Measurements from ENCODE around the gene ARHGAP26. TPM values are rescaled to one million over a fixed set of nuclear protein-coding genes. Genes with fewer than 3 reads are reported as not detected.

Gene ARHGAP26
- total RNA-seq, 6 experiments from 2014 or later, result 6.7 to 14.5 (median 8.3) TPM

- Histone ChIP-seq H3K4me3 (no peak overlapping the region), H3K9me3 (no peaks in the 10 kb centered on the region), H3K4me1 (peaks cover 0 to 4% (median 0%) of the 10 kb centered on the region in 4 donors), H3K36me3 (no peaks in the 10 kb centered on the region), H3K27me3 (no peaks in the 10 kb centered on the region), H3K27ac (no peak overlapping the region)
- TF ChIP-seq POLR2A (IDR thresholded peaks at IDR 0.05), result no peak
- no peak for TF ChIP-seq CTCF (IDR thresholded peaks at IDR 0.05)
- ATAC-seq, result no peak
- WGBS (ENCODE audit: insufficient coverage, low coverage, low lambda C conversion rate, missing lambda C conversion rate), result 82% methylated on average over 6 of the region's 6 CpGs
- intact Hi-C loops (cut with DNase I), result no loop called here
- DNase-seq, result no peak
These were observed 73.1 kb downstream of the ARHGAP26 start for GRCh38 chr5:142842994-142843905.

DNA sequence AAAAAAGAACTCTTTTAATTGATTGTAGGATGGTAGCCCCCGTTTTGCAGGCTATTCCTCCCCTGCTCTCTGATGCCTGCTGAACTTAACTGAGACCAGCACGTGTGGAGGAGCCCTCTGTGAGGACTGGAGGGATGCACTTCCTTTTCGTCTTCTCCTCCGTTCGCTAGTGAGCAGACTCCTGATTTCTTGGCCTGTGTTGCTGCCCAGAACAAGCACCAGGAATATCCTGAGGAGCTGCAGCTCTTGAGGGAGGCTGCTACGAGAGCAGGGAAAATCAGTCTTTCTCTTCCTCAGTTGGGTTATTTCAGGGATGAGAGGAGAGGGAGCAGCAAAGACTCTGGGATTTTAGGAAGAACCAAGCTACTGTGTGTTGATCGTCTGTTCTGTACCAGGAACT lies 74.7 kb downstream of the ARHGAP26 start:
- H3K9me3 ChIP-seq, result no peaks in the 10 kb centered on the region
- ATAC-seq (peak in 2 of 4 donors; percentile 14), DNase-seq (no peak)
- H3K36me3 ChIP-seq, result no peaks in the 10 kb centered on the region
- H3K27ac ChIP-seq, result peak overlapping the region in 2 of 3 donors; percentile 13 to 18
- intact Hi-C loops (cut with DNase I), result no loop called here
- no peaks in the 10 kb centered on the region for H3K27me3 ChIP-seq
- TF ChIP-seq POLR2A (IDR thresholded peaks at IDR 0.05) (no peak), CTCF (IDR thresholded peaks at IDR 0.05) (no peak)
- H3K4me1 ChIP-seq, result peaks cover 0 to 4% (median 0%) of the 10 kb centered on the region in 4 donors
- 73% methylated on average over 7 of the region's 7 CpGs for WGBS (ENCODE audit: insufficient coverage, low coverage, low lambda C conversion rate, missing lambda C conversion rate)
- H3K4me3 ChIP-seq, result no peak overlapping the region

GRCh38 chr5:142845402-142845921 lies 75.3 kb downstream of the ARHGAP26 start:
- DNase-seq (no peak), ATAC-seq (peak; percentile 58 to 80 (median 70))
- TF ChIP-seq POLR2A (IDR thresholded peaks at IDR 0.05), result no peak
- no peak for TF ChIP-seq CTCF (IDR thresholded peaks at IDR 0.05)
- Histone ChIP-seq H3K27ac (peak overlapping the region in 2 of 3 donors; percentile 12 to 30), H3K36me3 (no peaks in the 10 kb centered on the region), H3K4me1 (peaks cover 0 to 4% (median 0%) of the 10 kb centered on the region in 4 donors), H3K9me3 (no peaks in the 10 kb centered on the region), H3K4me3 (no peak overlapping the region), H3K27me3 (no peaks in the 10 kb centered on the region)
- intact Hi-C loops (cut with DNase I), result no loop called here
- WGBS (ENCODE audit: insufficient coverage, low coverage, low lambda C conversion rate, missing lambda C conversion rate), result 17% methylated on average over 3 of the region's 4 CpGs

- Histone ChIP-seq H3K27ac (peak overlapping the region in 2 of 3 donors; percentile 12 to 30), H3K4me1 (peaks cover 0 to 4% (median 0%) of the 10 kb centered on the region in 4 donors), H3K4me3 (no peak overlapping the region), H3K36me3 (no peaks in the 10 kb centered on the region), H3K9me3 (no peaks in the 10 kb centered on the region), H3K27me3 (no peaks in the 10 kb centered on the region)
- no peak for DNase-seq
- intact Hi-C loops (cut with DNase I), result no loop called here
- WGBS (ENCODE audit: insufficient coverage, low coverage, low lambda C conversion rate, missing lambda C conversion rate), result 49% methylated on average over 6 of the region's 9 CpGs
- peak in 3 of 4 donors; percentile 7 to 17 (median 9) for ATAC-seq
- no peak for TF ChIP-seq POLR2A (IDR thresholded peaks at IDR 0.05)
- no peak for TF ChIP-seq CTCF (IDR thresholded peaks at IDR 0.05)
These were observed 75.8 kb downstream of the ARHGAP26 start for GRCh38 chr5:142845954-142846398.
